ENCODE results near the gene RBMS2. TPM values are rescaled to one million over a fixed set of nuclear protein-coding genes. Genes with fewer than 3 reads are reported as not detected.

RBMS2 gene
- total and polyA plus RNA-seq, 9 of the 15 experiments (the other 6 are each of a cell fraction or from before 2014, with no cell fraction given): 0.08 to 10.5 (median 0.31) TPM

DNA sequence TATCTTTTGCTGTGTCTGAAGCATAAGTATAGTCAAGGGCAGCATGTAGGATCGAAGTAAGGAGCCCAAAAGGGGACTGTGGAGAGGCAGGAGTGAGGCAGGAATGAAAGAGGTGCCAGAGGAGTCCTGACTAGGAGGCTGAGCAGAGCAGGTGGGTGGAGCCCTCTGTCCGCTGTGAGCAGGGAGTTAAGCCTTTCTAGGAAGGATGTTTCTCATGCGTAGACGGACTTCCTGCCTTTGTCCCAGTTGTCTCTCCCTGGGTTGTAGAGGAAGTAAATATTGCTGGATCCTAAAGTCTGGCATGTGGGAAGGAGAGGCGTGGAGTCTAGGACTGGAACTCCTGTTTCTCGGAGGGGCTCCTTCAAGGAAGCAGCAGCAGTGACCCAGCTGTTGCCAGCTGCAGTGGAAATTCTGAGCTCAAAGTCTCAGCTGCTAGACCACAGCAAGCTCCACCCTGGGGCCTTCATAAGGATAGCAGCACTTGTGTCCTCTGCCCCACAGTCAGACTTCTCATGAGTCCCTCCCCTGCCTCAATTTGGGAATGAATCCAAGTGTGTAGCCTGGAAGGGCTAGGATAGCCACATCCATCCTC, 44.0 kb downstream of the RBMS2 start (continued):
- TF ChIP-seq, protein P1, sequence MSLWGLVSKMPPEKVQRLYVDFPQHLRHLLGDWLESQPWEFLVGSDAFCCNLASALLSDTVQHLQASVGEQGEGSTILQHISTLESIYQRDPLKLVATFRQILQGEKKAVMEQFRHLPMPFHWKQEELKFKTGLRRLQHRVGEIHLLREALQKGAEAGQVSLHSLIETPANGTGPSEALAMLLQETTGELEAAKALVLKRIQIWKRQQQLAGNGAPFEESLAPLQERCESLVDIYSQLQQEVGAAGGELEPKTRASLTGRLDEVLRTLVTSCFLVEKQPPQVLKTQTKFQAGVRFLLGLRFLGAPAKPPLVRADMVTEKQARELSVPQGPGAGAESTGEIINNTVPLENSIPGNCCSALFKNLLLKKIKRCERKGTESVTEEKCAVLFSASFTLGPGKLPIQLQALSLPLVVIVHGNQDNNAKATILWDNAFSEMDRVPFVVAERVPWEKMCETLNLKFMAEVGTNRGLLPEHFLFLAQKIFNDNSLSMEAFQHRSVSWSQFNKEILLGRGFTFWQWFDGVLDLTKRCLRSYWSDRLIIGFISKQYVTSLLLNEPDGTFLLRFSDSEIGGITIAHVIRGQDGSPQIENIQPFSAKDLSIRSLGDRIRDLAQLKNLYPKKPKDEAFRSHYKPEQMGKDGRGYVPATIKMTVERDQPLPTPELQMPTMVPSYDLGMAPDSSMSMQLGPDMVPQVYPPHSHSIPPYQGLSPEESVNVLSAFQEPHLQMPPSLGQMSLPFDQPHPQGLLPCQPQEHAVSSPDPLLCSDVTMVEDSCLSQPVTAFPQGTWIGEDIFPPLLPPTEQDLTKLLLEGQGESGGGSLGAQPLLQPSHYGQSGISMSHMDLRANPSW (CRISPR knock-in tag; IDR thresholded peaks at IDR 0.05): no peak
- TF ChIP-seq TGIF2 (CRISPR knock-in tag; IDR thresholded peaks at IDR 0.05): no peak
- TF ChIP-seq SMARCE1 (IDR thresholded peaks at IDR 0.05): no peak
- TF ChIP-seq PURB (CRISPR knock-in tag; IDR thresholded peaks at IDR 0.05; ENCODE audit: low read depth): no peak
- TF ChIP-seq KAT7 (CRISPR knock-in tag; IDR thresholded peaks at IDR 0.05; ENCODE audit: borderline replicate concordance): no peak
- TF ChIP-seq E2F3 (CRISPR knock-in tag; IDR thresholded peaks at IDR 0.05): no peak
- no peak for TF ChIP-seq NCOA1 (IDR thresholded peaks at IDR 0.05; ENCODE audit: low read depth)
- no peak for TF ChIP-seq RBM17 (IDR thresholded peaks at IDR 0.05; ENCODE audit: borderline replicate concordance, low read depth, low read length)
- TF ChIP-seq, protein P2, sequence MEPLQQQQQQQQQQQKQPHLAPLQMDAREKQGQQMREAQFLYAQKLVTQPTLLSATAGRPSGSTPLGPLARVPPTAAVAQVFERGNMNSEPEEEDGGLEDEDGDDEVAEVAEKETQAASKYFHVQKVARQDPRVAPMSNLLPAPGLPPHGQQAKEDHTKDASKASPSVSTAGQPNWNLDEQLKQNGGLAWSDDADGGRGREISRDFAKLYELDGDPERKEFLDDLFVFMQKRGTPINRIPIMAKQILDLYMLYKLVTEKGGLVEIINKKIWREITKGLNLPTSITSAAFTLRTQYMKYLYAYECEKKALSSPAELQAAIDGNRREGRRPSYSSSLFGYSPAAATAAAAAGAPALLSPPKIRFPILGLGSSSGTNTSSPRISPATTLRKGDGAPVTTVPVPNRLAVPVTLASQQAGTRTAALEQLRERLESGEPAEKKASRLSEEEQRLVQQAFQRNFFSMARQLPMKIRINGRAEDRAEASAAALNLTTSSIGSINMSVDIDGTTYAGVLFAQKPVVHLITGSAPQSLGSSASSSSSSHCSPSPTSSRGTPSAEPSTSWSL (CRISPR knock-in tag; IDR thresholded peaks at IDR 0.05; ENCODE audit: borderline replicate concordance): no peak
- no peak for TF ChIP-seq NFIC (IDR thresholded peaks at IDR 0.05)
- TF ChIP-seq DACH1 (IDR thresholded peaks at IDR 0.05; ENCODE audit: partially characterized antibody): peak; percentile 67
- TF ChIP-seq ZNF764 (CRISPR knock-in tag; IDR thresholded peaks at IDR 0.05; ENCODE audit: low read depth): no peak
- TF ChIP-seq JUND (IDR thresholded peaks at IDR 0.05; ENCODE audit: borderline replicate concordance, low read depth, low read length): 0 out of 2 replicates have a peak, but pooled peaks have one; percentile 14
- TF ChIP-seq JUND (tag; IDR thresholded peaks at IDR 0.05; ENCODE audit: borderline replicate concordance, low read depth, low read length): peak; percentile 80; the same call in 1 of the 3 replicates
- no peak for TF ChIP-seq PHF20 (IDR thresholded peaks at IDR 0.05; ENCODE audit: partially characterized antibody)
- TF ChIP-seq, protein P3, sequence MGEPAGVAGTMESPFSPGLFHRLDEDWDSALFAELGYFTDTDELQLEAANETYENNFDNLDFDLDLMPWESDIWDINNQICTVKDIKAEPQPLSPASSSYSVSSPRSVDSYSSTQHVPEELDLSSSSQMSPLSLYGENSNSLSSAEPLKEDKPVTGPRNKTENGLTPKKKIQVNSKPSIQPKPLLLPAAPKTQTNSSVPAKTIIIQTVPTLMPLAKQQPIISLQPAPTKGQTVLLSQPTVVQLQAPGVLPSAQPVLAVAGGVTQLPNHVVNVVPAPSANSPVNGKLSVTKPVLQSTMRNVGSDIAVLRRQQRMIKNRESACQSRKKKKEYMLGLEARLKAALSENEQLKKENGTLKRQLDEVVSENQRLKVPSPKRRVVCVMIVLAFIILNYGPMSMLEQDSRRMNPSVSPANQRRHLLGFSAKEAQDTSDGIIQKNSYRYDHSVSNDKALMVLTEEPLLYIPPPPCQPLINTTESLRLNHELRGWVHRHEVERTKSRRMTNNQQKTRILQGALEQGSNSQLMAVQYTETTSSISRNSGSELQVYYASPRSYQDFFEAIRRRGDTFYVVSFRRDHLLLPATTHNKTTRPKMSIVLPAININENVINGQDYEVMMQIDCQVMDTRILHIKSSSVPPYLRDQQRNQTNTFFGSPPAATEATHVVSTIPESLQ (CRISPR knock-in tag; IDR thresholded peaks at IDR 0.05): no peak

Data from K562 (cell line).